HepG2 (cell line): ENCODE data around the gene DCC. TPM values are rescaled to one million over a fixed set of nuclear protein-coding genes. Genes with fewer than 3 reads are reported as not detected.

Source experiments
- ATF2 ChIP-seq: sonication (generic); formaldehyde crosslinking; IDR thresholded peaks from 2 replicates; pipeline ENCODE4 v1.4.0; 2020; ENCODE audit warnings: missing genetic modification reagents
- CEBPG ChIP-seq: IDR thresholded peaks from 2 replicates; pipeline ENCODE4 v1.6.1; 2016
- E2F2 ChIP-seq: sonication (generic); formaldehyde crosslinking; IDR thresholded peaks from 2 replicates; pipeline ENCODE4 v1.4.0; 2020; ENCODE audit warnings: missing genetic modification reagents, borderline replicate concordance
- FOXK1 ChIP-seq: sonication (generic); formaldehyde crosslinking; IDR thresholded peaks from 2 replicates; pipeline ENCODE4 v1.4.0; 2020; ENCODE audit warnings: low read depth, missing genetic modification reagents, borderline replicate concordance
- FOXO1 ChIP-seq: sonication (generic); formaldehyde crosslinking; IDR thresholded peaks from 2 replicates; pipeline ENCODE4 v1.4.0; 2020; ENCODE audit warnings: missing genetic modification reagents
- GFI1 ChIP-seq: sonication (generic); formaldehyde crosslinking; IDR thresholded peaks from 2 replicates; pipeline ENCODE4 v1.5.0; 2020; ENCODE audit warnings: missing genetic modification reagents, mild to moderate bottlenecking, borderline replicate concordance
- HDAC2 ChIP-seq: sonication (generic); formaldehyde crosslinking; IDR thresholded peaks from 2 replicates; pipeline ENCODE4 v1.4.0; 2020; ENCODE audit warnings: missing genetic modification reagents
- HNF4G ChIP-seq, 2 experiments: sonication (generic) in 1 of 2; formaldehyde crosslinking in 1 of 2; IDR thresholded peaks; 2 replicates each; pipeline versions ENCODE4 v1.4.0 to v1.6.1; 2011 to 2020; ENCODE audit warnings: borderline replicate concordance in 2 of 2, low read depth in 2 of 2, mild to moderate bottlenecking in 2 of 2, low read length in 1 of 2, missing genetic modification reagents in 1 of 2, moderate library complexity in 1 of 2
- HOXA3 ChIP-seq: sonication (generic); formaldehyde crosslinking; IDR thresholded peaks from 2 replicates; pipeline ENCODE4 v1.5.0; 2020; ENCODE audit warnings: missing genetic modification reagents
- IKZF1 ChIP-seq: fragments of 450-650 bp; IDR thresholded peaks from 2 replicates; pipeline ENCODE4 v1.7.1; 2016
- KAT8 ChIP-seq: IDR thresholded peaks from 2 replicates; pipeline ENCODE4 v1.6.1; 2016; ENCODE audit warnings: missing genetic modification reagents, missing compliant biosample characterization
- NCOA2 ChIP-seq: sonication (generic); formaldehyde crosslinking; IDR thresholded peaks from 2 replicates; pipeline ENCODE4 v1.8.0; 2022; ENCODE audit warnings: inconsistent platforms
- PRPF4 ChIP-seq: fragments of 200-400 bp; formaldehyde crosslinking; IDR thresholded peaks from 2 replicates; pipeline ENCODE4 v1.6.1; 2016; ENCODE audit warnings: low read length, low read depth; ENCODE audit not compliant: poor library complexity, severe bottlenecking
- SIX4 ChIP-seq: sonication (generic); formaldehyde crosslinking; IDR thresholded peaks from 2 replicates; pipeline ENCODE4 v1.4.0; 2020; ENCODE audit warnings: missing genetic modification reagents
- SOX6 ChIP-seq, 2 experiments: fragments of 450-650 bp in 1 of 2; sonication (generic) in 1 of 2; formaldehyde crosslinking in 1 of 2; IDR thresholded peaks; 2 replicates each; pipeline versions ENCODE4 v1.4.0 to v1.6.1; 2017 to 2020; ENCODE audit warnings: antibody characterized with exemption in 1 of 2, mild to moderate bottlenecking in 1 of 2, missing genetic modification reagents in 1 of 2
- SRSF4 ChIP-seq: fragments of 200-400 bp; formaldehyde crosslinking; IDR thresholded peaks from one replicate; pipeline ENCODE4 v1.6.1; 2018; ENCODE audit warnings: mild to moderate bottlenecking, low read depth, low read length, moderate library complexity; ENCODE audit not compliant: poor library complexity, severe bottlenecking
- ZKSCAN8 ChIP-seq: IDR thresholded peaks from 2 replicates; pipeline ENCODE4 v1.6.1; 2016; ENCODE audit warnings: borderline replicate concordance, missing genetic modification reagents, missing compliant biosample characterization
- ZNF234 ChIP-seq: sonication (generic); formaldehyde crosslinking; conservative IDR thresholded peaks from 2 replicates; pipeline ENCODE4 v1.5.1; 2020; ENCODE audit warnings: mild to moderate bottlenecking, missing genetic modification reagents
- ZNF331 ChIP-seq: sonication (generic); formaldehyde crosslinking; IDR thresholded peaks from 2 replicates; pipeline ENCODE4 v1.4.0; 2020; ENCODE audit warnings: missing genetic modification reagents
- ZNF510 ChIP-seq: sonication (generic); formaldehyde crosslinking; IDR thresholded peaks from 2 replicates; pipeline ENCODE4 v1.4.0; 2020; ENCODE audit warnings: low read depth, mild to moderate bottlenecking, missing genetic modification reagents
- ZNF546 ChIP-seq: sonication (generic); formaldehyde crosslinking; conservative IDR thresholded peaks from 2 replicates; pipeline ENCODE4 v1.8.1; 2023; ENCODE audit warnings: mild to moderate bottlenecking, missing genetic modification reagents
- ZNF556 ChIP-seq: sonication (generic); formaldehyde crosslinking; IDR thresholded peaks from 2 replicates; pipeline ENCODE4 v1.4.0; 2020; ENCODE audit warnings: mild to moderate bottlenecking, missing genetic modification reagents, borderline replicate concordance
- ZNF768 ChIP-seq: sonication (generic); formaldehyde crosslinking; IDR thresholded peaks from 2 replicates; pipeline ENCODE4 v1.4.0; 2020; ENCODE audit warnings: missing genetic modification reagents
- ZNF839 ChIP-seq: sonication (generic); formaldehyde crosslinking; IDR thresholded peaks from 2 replicates; pipeline ENCODE4 v1.4.0; 2020; ENCODE audit warnings: missing genetic modification reagents, mild to moderate bottlenecking, borderline replicate concordance
- ZNF841 ChIP-seq: sonication (generic); formaldehyde crosslinking; IDR thresholded peaks from 2 replicates; pipeline ENCODE4 v1.8.1; 2023; ENCODE audit warnings: missing genetic modification reagents, borderline replicate concordance
- polyA plus RNA-seq, 8 experiments: library from polyadenylated mRNA; depleted of rRNA in 3 of 8; stranded (reverse) in 7 of 8; unstranded in 1 of 8; fragments of >200 nt; fragmentation: Illumina TruSeq in 4 of 8; extraction: Trizol in 4 of 8; gene quantifications; 2 replicates each; pipeline versions ENCODE4 v1.2.1 to v1.2.3, GENCODE V29; 2011 to 2016; ENCODE audit warnings: low read depth in 4 of 8, missing spikeins in 1 of 8, mixed read lengths in 1 of 8; ENCODE audit not compliant: insufficient read depth in 1 of 8
- total RNA-seq, 5 experiments: library from RNA; depleted of rRNA; stranded (reverse); fragments of >200 nt; fragmentation: Illumina TruSeq; extraction: Trizol; gene quantifications; 2 replicates each; pipeline ENCODE4 v1.2.3, GENCODE V29; 2016; ENCODE audit warnings: low read depth in 1 of 5
- TF ChIP-seq, protein P1 (sequence below): sonication (generic); formaldehyde crosslinking; conservative IDR thresholded peaks from 2 replicates; pipeline ENCODE4 v1.4.0; 2020; ENCODE audit warnings: missing genetic modification reagents
- TF ChIP-seq, protein P2 (sequence below): sonication (generic); formaldehyde crosslinking; IDR thresholded peaks from 2 replicates; pipeline ENCODE4 v1.4.0; 2020; ENCODE audit warnings: missing genetic modification reagents, borderline replicate concordance

The DCC gene
- total and polyA plus RNA-seq, 2 of the 13 experiments (the other 11 are each of a cell fraction or from before 2014, with no cell fraction given), result not detected

DNA sequence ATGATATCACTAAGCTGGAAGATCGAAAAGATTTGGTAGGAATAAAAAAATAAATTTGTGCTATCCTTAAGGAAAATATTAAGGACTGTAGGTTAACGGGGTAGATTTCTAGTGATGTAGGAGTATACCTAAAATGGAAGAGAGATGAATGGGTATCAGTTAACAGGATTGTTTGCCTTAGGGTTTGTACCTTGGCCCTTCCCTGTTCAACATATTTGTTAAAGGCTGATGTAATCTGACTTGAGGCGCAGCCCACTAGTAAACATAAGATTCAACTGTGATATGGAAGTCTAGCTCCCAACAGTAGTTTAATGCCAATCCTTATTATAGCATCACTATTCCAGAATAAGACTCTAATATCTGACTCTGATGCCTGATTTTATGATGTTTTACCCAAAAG is 685.2 kb downstream of the DCC start (continued):
- TF ChIP-seq, protein P1, sequence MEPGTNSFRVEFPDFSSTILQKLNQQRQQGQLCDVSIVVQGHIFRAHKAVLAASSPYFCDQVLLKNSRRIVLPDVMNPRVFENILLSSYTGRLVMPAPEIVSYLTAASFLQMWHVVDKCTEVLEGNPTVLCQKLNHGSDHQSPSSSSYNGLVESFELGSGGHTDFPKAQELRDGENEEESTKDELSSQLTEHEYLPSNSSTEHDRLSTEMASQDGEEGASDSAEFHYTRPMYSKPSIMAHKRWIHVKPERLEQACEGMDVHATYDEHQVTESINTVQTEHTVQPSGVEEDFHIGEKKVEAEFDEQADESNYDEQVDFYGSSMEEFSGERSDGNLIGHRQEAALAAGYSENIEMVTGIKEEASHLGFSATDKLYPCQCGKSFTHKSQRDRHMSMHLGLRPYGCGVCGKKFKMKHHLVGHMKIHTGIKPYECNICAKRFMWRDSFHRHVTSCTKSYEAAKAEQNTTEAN (CRISPR knock-in tag), result no peak
- no peak for TF ChIP-seq PRPF4
- no peak for TF ChIP-seq SRSF4
- TF ChIP-seq ZNF841, result no peak
- no peak for TF ChIP-seq GFI1 (CRISPR knock-in tag)
- TF ChIP-seq CEBPG, result peak; percentile 72
- TF ChIP-seq HOXA3 (CRISPR knock-in tag), result no peak
- no peak for TF ChIP-seq IKZF1
- TF ChIP-seq FOXK1 (CRISPR knock-in tag), result peak; percentile 29; the same call in 1 of the 2 replicates
- TF ChIP-seq NCOA2, result 0 out of 2 replicates have a peak, but pooled peaks have one; percentile 22
- no peak for TF ChIP-seq SOX6 (IDR thresholded peaks at IDR 0.05)
- 0 out of 2 replicates have a peak, but pooled peaks have one; percentile 26 for TF ChIP-seq SOX6 (CRISPR knock-in tag; IDR thresholded peaks at IDR 0.05)
- no peak for TF ChIP-seq ZNF510 (CRISPR knock-in tag)
- 0 out of 2 replicates have a peak, but pooled peaks have one; percentile 20 for TF ChIP-seq HDAC2 (CRISPR knock-in tag)
- TF ChIP-seq HNF4G (IDR thresholded peaks at IDR 0.05; ENCODE audit: borderline replicate concordance, low read depth, low read length), result no peak
- TF ChIP-seq HNF4G (CRISPR knock-in tag; IDR thresholded peaks at IDR 0.05; ENCODE audit: borderline replicate concordance, low read depth), result no peak
- TF ChIP-seq FOXO1 (CRISPR knock-in tag), result peak; percentile 36; the same call in 1 of the 2 replicates
- 0 out of 2 replicates have a peak, but pooled peaks have one; percentile 23 for TF ChIP-seq KAT8
- TF ChIP-seq, protein P2, sequence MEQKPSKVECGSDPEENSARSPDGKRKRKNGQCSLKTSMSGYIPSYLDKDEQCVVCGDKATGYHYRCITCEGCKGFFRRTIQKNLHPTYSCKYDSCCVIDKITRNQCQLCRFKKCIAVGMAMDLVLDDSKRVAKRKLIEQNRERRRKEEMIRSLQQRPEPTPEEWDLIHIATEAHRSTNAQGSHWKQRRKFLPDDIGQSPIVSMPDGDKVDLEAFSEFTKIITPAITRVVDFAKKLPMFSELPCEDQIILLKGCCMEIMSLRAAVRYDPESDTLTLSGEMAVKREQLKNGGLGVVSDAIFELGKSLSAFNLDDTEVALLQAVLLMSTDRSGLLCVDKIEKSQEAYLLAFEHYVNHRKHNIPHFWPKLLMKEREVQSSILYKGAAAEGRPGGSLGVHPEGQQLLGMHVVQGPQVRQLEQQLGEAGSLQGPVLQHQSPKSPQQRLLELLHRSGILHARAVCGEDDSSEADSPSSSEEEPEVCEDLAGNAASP (CRISPR knock-in tag), result no peak
- no peak for TF ChIP-seq ZKSCAN8 (CRISPR knock-in tag)
- no peak for TF ChIP-seq ZNF234
- TF ChIP-seq ZNF768 (CRISPR knock-in tag), result no peak
- peak; percentile 46; the same call in 1 of the 2 replicates for TF ChIP-seq ZNF331 (CRISPR knock-in tag)
- TF ChIP-seq ZNF556 (CRISPR knock-in tag), result no peak
- TF ChIP-seq ZNF546, result no peak
- peak; percentile 85 for TF ChIP-seq ATF2
- no peak for TF ChIP-seq E2F2 (CRISPR knock-in tag)
- 0 out of 2 replicates have a peak, but pooled peaks have one; percentile 67 for TF ChIP-seq SIX4 (CRISPR knock-in tag)
- TF ChIP-seq ZNF839, result no peak
